GM12873 (cell line): Measurements from ENCODE around the gene DHX38.

Experiments used
- CTCF ChIP-seq: IDR thresholded peaks from 2 replicates; pipeline ENCODE4 v1.5.1; 2012; ENCODE audit warnings: low read depth, mild to moderate bottlenecking, moderate library complexity, low read length, control low read depth; ENCODE audit not compliant: insufficient read depth; ENCODE audit errors: missing control alignments

DHX38 gene

GRCh38 chr16:72126429-72126765 lies 32.8 kb downstream of the DHX38 start:
- TF ChIP-seq CTCF, result no peak

- no peak for TF ChIP-seq CTCF
These were observed 35.1 kb downstream of the DHX38 start for GRCh38 chr16:72128701-72129100.

- TF ChIP-seq CTCF, result no peak
These were observed 36.5 kb downstream of the DHX38 start for GRCh38 chr16:72129976-72130656.

GRCh38 chr16:72131036-72131435 lies 37.4 kb downstream of the DHX38 start:
- no peak for TF ChIP-seq CTCF

GRCh38 chr16:72132726-72133125 lies 39.1 kb downstream of the DHX38 start:
- no peak for TF ChIP-seq CTCF

- TF ChIP-seq CTCF, result no peak
These were observed 40.9 kb downstream of the DHX38 start for GRCh38 chr16:72134507-72134906.

GRCh38 chr16:72137380-72138063 lies 43.9 kb downstream of the DHX38 start:
- no peak for TF ChIP-seq CTCF
